MM.1S (cell line): ENCODE results near the gene IFT25.

Experiments
- DNase-seq: peaks from one replicate; pipeline ENCODE4 v3.0.0-alpha.2; 2015
- H2AFZ ChIP-seq: fragments of 300-600 bp; sonication (generic); 2 replicates; pipeline ENCODE4 v1.6.0; 2016; ENCODE audit warnings: antibody characterized with exemption, low read length
- H3F3A ChIP-seq: fragments of 300-600 bp; sonication (generic); 2 replicates; pipeline ENCODE4 v1.6.1; 2016; ENCODE audit warnings: mild to moderate bottlenecking, antibody characterized with exemption, low read length, moderate library complexity, mixed read lengths; ENCODE audit not compliant: insufficient read depth
- H3K27ac ChIP-seq: fragments of 300-600 bp; sonication (generic); 2 replicates; pipeline ENCODE4 v1.5.1; 2016; ENCODE audit warnings: mild to moderate bottlenecking, low read length
- H3K27me3 ChIP-seq: fragments of 300-600 bp; sonication (generic); replicated peaks from 2 replicates; pipeline ENCODE4 v1.6.0; 2016; ENCODE audit warnings: low read length; ENCODE audit not compliant: insufficient read depth
- H3K36me3 ChIP-seq: fragments of 300-600 bp; sonication (generic); replicated peaks from 2 replicates; pipeline ENCODE4 v1.6.1; 2016; ENCODE audit warnings: mild to moderate bottlenecking, low read length, mixed read lengths; ENCODE audit not compliant: insufficient read depth
- H3K4me1 ChIP-seq: fragments of 300-600 bp; sonication (generic); 2 replicates; pipeline ENCODE4 v1.6.1; 2016; ENCODE audit warnings: low read length, mixed read lengths
- H3K4me2 ChIP-seq: fragments of 300-600 bp; sonication (generic); 2 replicates; pipeline ENCODE4 v1.6.0; 2016; ENCODE audit warnings: low read depth, low read length
- H3K4me3 ChIP-seq: fragments of 300-600 bp; sonication (generic); 2 replicates; pipeline ENCODE4 v1.5.1; 2016; ENCODE audit warnings: low read length, mixed read lengths
- H3K79me2 ChIP-seq: fragments of 300-600 bp; sonication (generic); 2 replicates; pipeline ENCODE4 v1.6.1; 2016; ENCODE audit warnings: mixed run types, low read length, mixed read lengths
- H3K9ac ChIP-seq: fragments of 300-600 bp; sonication (generic); 2 replicates; pipeline ENCODE4 v1.6.1; 2016; ENCODE audit warnings: low read length, mixed read lengths
- H3K9me2 ChIP-seq: fragments of 300-600 bp; sonication (generic); replicated peaks from 2 replicates; pipeline ENCODE4 v1.6.1; 2016; ENCODE audit warnings: mild to moderate bottlenecking, low read length, mixed read lengths; ENCODE audit not compliant: insufficient read depth
- H3K9me3 ChIP-seq: fragments of 300-600 bp; sonication (generic); replicated peaks from 2 replicates; pipeline ENCODE4 v1.6.1; 2016; ENCODE audit warnings: mild to moderate bottlenecking, low read length, mixed read lengths; ENCODE audit not compliant: insufficient read depth
- H4K20me1 ChIP-seq: fragments of 300-600 bp; sonication (generic); 2 replicates; pipeline ENCODE4 v1.6.1; 2016; ENCODE audit warnings: mild to moderate bottlenecking, low read length, moderate library complexity, mixed read lengths; ENCODE audit not compliant: insufficient read depth
- CTCF ChIP-seq: fragments of 300-600 bp; sonication (generic); IDR thresholded peaks from 2 replicates; pipeline ENCODE4 v1.5.1; 2016; ENCODE audit warnings: antibody characterized with exemption, low read length, mixed read lengths
- EZH2 ChIP-seq: fragments of 300-600 bp; sonication (generic); optimal IDR thresholded peaks from 2 replicates; pipeline ENCODE3; 2017; ENCODE audit warnings: low read depth, mild to moderate bottlenecking, antibody characterized with exemption, low read length, mixed read lengths
- EZH2phosphoT487 ChIP-seq: fragments of 300-600 bp; sonication (generic); IDR thresholded peaks from 2 replicates; pipeline ENCODE4 v1.6.1; 2018; ENCODE audit warnings: antibody characterized with exemption, low read length

Gene IFT25

GRCh38 chr1:53909946-53910345 is 35.6 kb downstream of the IFT25 start:
- no peaks in the 10 kb centered on the region for H3K79me2 ChIP-seq
- no peaks in the 10 kb centered on the region for H3K9me3 ChIP-seq
- no peaks in the 10 kb centered on the region for H3K9me2 ChIP-seq
- TF ChIP-seq CTCF (no peak), EZH2phosphoT487 (no peak), EZH2 (no peak)
- no peaks in the 10 kb centered on the region for H4K20me1 ChIP-seq
- no peaks in the 10 kb centered on the region for H3K36me3 ChIP-seq
- H3K4me2 ChIP-seq: no peak overlapping the region
- DNase-seq: no peak
- H3K4me3 ChIP-seq: no peak overlapping the region
- H3K4me1 ChIP-seq: no peaks in the 10 kb centered on the region
- no peaks in the 10 kb centered on the region for H3F3A ChIP-seq
- H3K9ac ChIP-seq: no peak overlapping the region
- no peak overlapping the region for H3K27ac ChIP-seq
- H3K27me3 ChIP-seq: no peaks in the 10 kb centered on the region
- H2AFZ ChIP-seq: no peak overlapping the region

GRCh38 chr1:53906121-53906520 is 39.4 kb downstream of the IFT25 start:
- Histone ChIP-seq H3K4me3 (no peak overlapping the region), H3F3A (no peaks in the 10 kb centered on the region), H3K9me3 (no peaks in the 10 kb centered on the region), H3K4me1 (no peaks in the 10 kb centered on the region), H3K36me3 (no peaks in the 10 kb centered on the region), H4K20me1 (no peaks in the 10 kb centered on the region), H3K9me2 (no peaks in the 10 kb centered on the region), H3K9ac (no peak overlapping the region), H3K79me2 (no peaks in the 10 kb centered on the region), H3K27me3 (no peaks in the 10 kb centered on the region), H2AFZ (no peak overlapping the region), H3K4me2 (no peak overlapping the region), H3K27ac (no peak overlapping the region)
- DNase-seq: no peak
- TF ChIP-seq EZH2 (no peak), CTCF (no peak), EZH2phosphoT487 (no peak)

- Histone ChIP-seq H4K20me1 (no peaks in the 10 kb centered on the region), H3K4me2 (no peak overlapping the region), H3K4me1 (no peaks in the 10 kb centered on the region), H3K79me2 (no peaks in the 10 kb centered on the region), H3K4me3 (no peak overlapping the region), H3K36me3 (no peaks in the 10 kb centered on the region), H2AFZ (no peak overlapping the region), H3K9ac (no peak overlapping the region), H3K27me3 (no peaks in the 10 kb centered on the region), H3K9me3 (no peaks in the 10 kb centered on the region), H3F3A (no peaks in the 10 kb centered on the region), H3K9me2 (no peaks in the 10 kb centered on the region), H3K27ac (no peak overlapping the region)
- no peak for TF ChIP-seq CTCF
- TF ChIP-seq EZH2phosphoT487: no peak
- no peak for TF ChIP-seq EZH2
- DNase-seq: no peak
Measured at GRCh38 chr1:53905509-53905908, 40.0 kb downstream of the IFT25 start.
